Dermis microvascular lymphatic vessel endothelial cell (primary cell): ENCODE data around the gene CAPG. TPM values are rescaled to one million over a fixed set of nuclear protein-coding genes. Genes with fewer than 3 reads are reported as not detected.
"Not testable (repeated sequence)": the region's sequence is repeated elsewhere in the genome, so short reads cannot be mapped to it uniquely, and the experiment has no call there.

Experiments used
- DNase-seq, 2 donors: peaks; one replicate each; pipeline versions ENCODE4 v3.0.0 to v3.0.0-alpha.2; 2010; ENCODE audit warnings: low read depth in 2 of 2
- total RNA-seq: library from RNA; depleted of rRNA; stranded (reverse); fragments of >200 nt; gene quantifications from 2 replicates; pipeline ENCODE4 v1.2.1, GENCODE V29; 2014

Gene CAPG
- total RNA-seq, result 62.4 and 63.6 TPM in 2 replicates

GRCh38 chr2:85409845-85410583 is at the start of gene CAPG:
Gene CAPG, minus strand, starts transcription at chr2:85410366. Its CDS starts 8,221 bp downstream, at chr2:85402145.
- DNase-seq, result no peak

- DNase-seq, result no peak
Observed at GRCh38 chr2:85459771-85460170, 49.6 kb upstream of the CAPG start.

- DNase-seq, result no peak
Observed at GRCh38 chr2:85458601-85459563, 48.7 kb upstream of the CAPG start.

- no peak for DNase-seq
Observed at GRCh38 chr2:85457877-85458316, 47.7 kb upstream of the CAPG start.

GRCh38 chr2:85457043-85457442 is 46.9 kb upstream of the CAPG start:
- no peak for DNase-seq

- DNase-seq, result no peak
Observed at GRCh38 chr2:85455552-85456090, 45.5 kb upstream of the CAPG start.

GRCh38 chr2:85453571-85453970 is 43.4 kb upstream of the CAPG start:
- no peak for DNase-seq

- DNase-seq, result no peak
Observed at GRCh38 chr2:85452237-85452636, 42.1 kb upstream of the CAPG start.

- no peak for DNase-seq
Observed at GRCh38 chr2:85449214-85449588, 39.0 kb upstream of the CAPG start.

- DNase-seq, result no peak
Observed at GRCh38 chr2:85448461-85449213, 38.5 kb upstream of the CAPG start.

GRCh38 chr2:85447222-85447585 is 37.0 kb upstream of the CAPG start:
- DNase-seq, result no peak

GRCh38 chr2:85446296-85447221 is 36.4 kb upstream of the CAPG start:
- DNase-seq, result no peak

- peak in 1 of 2 donors; percentile 16 for DNase-seq
Observed at GRCh38 chr2:85445316-85446295, 35.4 kb upstream of the CAPG start.

GRCh38 chr2:85444629-85445172 is 34.5 kb upstream of the CAPG start:
- no peak for DNase-seq

GRCh38 chr2:85441864-85442263 is 31.7 kb upstream of the CAPG start:
- DNase-seq, result no peak

- DNase-seq, result no peak
Observed at GRCh38 chr2:85440729-85441128, 30.6 kb upstream of the CAPG start.

GRCh38 chr2:85439986-85440385 is 29.8 kb upstream of the CAPG start:
- DNase-seq, result no peak

- DNase-seq, result not testable (repeated sequence)
Observed at GRCh38 chr2:85439569-85439968, 29.4 kb upstream of the CAPG start.

- DNase-seq, result no peak
Observed at GRCh38 chr2:85439025-85439472, 28.9 kb upstream of the CAPG start.
